LoVo (cell line): ENCODE data around the gene RO60.
"Not testable (repeated sequence)": the region's sequence is repeated elsewhere in the genome, so short reads cannot be mapped to it uniquely, and the experiment has no call there.

Source experiments
- DNase-seq: peaks from one replicate; pipeline ENCODE4 v3.0.0-alpha.2; 2016; ENCODE audit warnings: low spot score

Gene RO60

DNA sequence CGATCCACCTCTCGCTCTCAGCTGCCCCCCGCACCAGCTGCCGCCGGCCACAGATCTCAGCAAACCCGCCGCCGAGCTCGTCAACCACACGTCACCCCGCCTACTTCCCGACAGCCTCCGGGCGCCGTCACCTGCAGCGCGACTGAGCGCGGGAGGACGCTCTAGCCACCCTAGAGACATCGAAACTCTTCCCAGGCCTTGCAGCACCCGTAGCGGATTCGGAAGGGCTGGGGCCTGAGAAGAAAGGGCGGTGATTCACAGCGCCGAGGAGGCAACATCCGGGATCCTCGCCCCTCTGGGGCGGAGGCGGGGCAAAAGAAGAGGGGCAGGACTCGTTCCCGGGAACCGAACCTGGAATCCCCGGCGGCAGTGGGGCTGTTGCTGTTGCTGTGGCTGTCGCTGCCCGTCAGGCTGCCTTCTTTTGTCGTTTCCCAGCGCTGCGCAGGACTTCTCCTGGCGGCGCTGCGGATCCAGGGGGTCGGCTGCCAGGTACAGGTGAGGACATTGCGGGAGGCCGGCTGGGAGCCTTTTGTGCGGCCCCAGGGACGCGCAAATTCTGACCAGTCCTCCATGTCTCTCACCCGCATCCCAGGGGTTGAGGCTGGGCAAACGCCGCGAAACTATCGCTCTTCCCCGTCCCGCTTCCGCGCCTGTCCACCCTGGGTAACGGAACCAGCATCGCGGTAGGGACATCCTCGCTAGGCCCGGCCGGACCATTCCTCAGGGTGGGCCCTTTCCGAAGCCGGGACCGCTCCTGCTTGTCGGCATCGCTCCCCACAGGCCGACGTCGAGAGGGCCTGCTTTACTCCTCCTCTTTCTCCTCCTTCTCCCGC is at the start of gene RO60, which contains the start of gene UCHL5:
Gene RO60 (plus strand): TSS at position 331 of the 833 bp plus-strand sequence. CDS start 9,443 bp downstream, outside the sequence.
Gene UCHL5 (minus strand): TSS at position 79 of the 833 bp plus-strand sequence. CDS start 100 bp downstream, outside the sequence.
- peak; percentile 96 for DNase-seq

DNA sequence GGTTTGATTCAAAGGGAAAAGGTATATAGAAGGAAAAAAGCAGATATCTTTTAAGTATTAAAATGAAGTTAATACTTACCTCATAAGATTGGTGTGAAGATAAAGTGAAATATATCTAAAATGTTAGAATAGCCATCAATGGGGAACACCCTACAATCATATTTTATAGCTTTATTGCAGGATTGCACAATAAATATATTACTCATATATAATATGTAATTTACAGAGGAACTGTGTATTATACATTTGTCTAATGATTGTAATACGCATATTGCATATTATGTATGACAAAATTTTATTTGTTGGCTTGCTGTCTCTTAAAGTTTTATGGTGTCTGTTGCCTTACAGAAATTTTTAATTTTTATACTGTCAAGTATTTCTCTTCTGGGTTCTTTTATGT is 48.0 kb upstream of the RO60 start:
- no peak for DNase-seq

DNA sequence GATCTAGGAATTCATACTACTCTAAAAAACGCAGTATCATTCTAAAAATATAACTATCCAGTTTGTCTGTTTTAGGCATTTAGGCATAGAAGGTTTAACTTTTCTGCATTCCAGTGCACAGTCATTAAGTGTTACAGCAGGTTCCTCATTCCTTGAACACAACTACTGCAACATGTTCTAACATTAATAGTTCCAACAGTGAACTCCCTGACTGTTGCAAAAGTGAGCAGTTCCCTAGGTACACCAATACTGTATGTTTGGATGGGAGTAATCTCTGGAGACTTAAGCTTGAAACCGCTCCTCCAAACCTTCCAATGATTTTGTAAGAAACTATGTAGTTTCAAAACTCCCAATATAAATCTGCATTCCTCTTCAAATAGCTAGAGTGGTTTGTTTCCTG is 46.4 kb upstream of the RO60 start:
- DNase-seq: no peak

DNA sequence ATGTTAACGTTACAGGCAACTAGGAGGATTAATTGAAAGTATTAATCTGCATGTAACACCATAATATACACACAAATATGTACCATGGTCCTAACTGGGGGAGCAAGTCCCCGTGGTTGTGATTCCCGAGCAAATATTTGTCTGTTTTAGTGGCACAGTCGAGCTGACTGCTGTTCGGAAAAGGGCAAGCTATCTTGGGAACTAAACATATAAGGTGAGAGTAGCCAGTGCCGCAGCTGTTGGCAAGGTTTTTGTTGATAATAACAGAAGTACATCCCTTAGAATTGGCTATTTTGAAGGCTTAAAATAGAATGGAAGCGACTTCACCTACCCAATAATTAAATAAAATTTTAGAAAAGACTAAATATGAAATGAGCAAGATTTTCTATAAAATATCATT is 45.7 kb upstream of the RO60 start:
- DNase-seq: no peak

DNA sequence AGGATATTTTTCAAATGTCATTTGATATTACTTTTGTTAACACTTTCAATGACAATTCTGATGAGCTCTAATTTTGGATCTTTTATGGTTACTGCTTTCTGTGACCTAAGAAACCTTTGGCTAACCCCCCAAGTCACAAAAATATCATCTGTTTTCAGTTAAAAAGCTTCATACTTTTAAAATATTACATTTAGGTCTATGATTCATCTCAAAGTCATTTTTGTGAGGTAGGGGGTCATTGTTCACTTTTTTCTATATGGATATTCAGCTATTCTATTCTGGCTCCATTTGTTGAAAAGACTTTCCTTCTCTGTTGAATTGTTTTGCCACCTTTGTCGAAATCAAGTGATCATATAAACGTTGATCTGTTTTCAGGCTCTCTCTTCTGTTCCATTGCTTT is 45.0 kb upstream of the RO60 start:
- no peak for DNase-seq

DNA sequence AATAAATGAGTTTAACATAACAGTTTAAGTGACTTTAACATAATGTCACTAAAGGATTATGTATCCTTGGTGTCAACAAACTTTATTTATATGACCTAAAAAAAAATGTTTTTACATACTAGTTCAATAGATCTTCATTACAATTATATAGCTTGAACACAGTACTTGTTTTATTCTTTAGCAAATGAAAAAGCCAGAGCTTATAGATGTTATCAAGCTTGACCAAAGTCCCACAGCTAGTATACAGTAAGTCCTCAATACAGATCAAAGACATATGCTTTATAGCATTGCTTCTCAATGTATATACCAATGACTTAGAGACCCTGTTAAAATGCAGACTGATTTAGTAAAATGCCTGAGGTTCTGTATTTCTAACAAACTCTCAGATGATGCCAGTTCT is 42.6 kb upstream of the RO60 start:
- DNase-seq: no peak

DNA sequence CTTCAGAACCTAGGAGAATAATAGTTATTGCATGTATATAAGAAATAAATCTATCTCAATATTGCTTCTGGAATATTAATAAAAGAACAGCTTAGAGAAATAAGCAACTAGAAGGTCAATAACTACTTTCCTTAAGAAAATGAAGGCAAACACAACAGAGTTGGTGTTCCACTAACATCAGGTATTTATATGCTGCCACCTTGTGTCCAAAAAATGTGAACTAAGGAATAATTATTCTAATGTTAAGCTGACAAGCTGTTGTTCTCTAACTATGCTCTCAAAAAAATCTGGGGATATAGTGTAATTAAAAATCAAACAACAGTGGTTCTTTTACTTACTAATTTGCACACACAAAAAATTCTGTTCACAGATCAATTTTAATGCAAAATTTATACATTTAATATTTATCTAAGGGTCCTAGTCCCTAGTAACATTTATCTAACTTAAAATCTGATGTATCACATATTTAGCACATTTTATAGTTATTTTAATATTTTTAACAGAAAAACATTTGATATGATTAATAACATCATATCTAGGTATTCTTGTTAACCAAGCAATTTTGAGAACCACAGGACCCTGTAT is 39.9 kb upstream of the RO60 start:
- DNase-seq: peak; percentile 65

DNA sequence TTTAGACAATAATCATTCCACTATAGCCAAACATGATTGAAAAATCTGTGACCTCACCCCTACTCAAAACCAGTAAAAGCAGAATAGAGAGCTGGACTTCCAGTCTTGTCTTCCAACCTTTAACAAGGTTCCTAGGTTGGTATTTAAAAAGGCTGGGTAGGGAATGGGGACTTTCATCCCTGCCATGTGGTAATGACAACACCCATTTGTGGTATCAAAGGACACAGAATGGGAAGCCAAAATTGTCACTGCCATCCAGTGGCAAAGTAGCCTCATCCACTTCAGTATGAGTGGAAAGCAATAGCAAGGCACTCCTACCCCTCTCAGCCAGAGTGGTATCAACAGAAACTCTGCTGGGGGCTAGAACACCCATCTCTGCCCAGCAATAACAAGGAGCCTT is 34.2 kb upstream of the RO60 start:
- DNase-seq: no peak

DNA sequence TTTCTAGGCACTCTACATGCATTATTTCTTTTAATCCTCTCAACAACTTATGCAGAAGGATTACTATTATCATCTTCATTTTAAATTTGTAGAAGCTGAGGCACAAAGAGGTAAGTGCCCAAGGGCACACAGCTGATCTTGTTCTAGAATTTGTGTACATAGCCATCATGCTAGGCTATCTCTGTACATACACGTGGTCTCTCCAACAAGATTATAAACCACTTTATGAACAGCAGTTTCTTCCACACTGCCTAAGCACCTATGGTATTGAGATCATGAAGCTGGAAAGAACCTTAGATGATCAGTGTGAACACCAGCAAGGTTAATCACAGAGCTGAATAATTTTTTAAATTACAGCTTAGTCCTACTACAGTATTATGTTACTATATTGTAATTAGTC is 29.1 kb upstream of the RO60 start:
- DNase-seq: no peak

DNA sequence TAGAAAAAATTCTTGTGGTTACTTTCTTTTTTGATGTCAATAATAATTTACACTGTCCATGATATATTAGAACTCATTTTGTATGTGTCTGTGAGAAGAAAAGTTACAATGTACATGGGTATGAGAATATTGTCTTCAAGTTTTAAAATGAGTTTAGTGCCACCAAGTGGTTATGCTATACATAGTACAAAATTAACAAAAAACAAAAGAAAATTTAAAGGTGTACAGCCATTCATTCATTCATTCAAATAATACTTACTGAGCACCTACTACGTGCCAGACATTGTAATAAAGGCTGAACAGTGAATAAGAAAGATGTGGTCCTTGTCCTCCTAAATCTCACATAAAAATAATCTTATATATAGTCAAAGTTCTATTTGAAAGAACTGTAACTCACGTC is 28.0 kb upstream of the RO60 start:
- no peak for DNase-seq

DNA sequence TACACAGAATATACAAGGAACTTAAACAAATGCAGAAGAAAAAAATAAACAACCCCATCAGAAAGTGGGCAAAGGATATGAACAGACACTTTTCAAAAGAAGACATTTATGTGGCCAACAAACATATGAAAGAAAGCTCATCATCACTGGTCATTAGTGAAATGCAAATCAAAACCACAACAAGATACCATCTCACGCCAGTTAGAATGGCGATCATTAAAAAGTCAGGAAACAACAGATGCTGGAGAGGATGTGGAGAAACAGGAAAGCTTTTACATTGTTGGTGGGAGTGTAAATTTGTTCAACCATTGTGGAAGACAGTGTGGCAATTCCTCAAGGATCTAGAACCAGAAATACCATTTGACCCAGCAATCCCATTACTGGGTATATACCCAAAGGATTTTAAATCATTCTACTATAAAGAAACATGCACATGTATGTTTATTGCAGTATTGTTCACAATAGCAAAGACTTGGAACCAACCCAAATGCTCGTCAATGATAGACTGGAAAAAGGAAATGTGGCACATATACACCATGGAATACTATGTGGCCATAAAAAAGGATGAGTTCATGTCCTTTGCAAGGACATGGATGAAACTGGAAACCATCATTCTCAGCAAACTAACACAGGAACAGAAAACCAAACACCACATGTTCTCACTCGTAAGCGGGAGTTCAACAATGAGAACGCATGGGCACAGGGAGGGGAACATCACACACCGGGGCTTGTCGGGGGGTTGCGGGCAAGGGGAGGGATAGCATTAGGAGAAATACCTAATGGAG is 26.6 kb upstream of the RO60 start:
- DNase-seq: not testable (repeated sequence)

DNA sequence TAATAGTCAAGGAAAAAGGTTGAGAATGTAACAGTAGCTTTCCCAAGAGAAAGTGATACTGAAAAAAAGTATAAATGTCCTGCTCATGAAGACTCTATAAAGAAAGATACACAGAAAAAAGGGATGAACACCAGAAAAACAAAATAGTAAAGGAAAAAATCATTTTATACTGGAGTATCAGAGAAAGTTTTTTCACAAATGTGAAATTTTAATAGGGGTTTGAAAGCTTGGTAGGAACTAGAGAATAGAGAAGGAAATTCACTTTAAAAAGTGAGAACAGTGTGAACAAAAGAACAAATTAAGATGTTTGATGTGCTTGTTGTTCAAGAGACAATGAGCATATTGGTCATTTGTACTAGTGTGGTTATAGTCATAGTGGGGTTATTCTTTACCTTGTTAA is 25.8 kb upstream of the RO60 start:
- DNase-seq: no peak

DNA sequence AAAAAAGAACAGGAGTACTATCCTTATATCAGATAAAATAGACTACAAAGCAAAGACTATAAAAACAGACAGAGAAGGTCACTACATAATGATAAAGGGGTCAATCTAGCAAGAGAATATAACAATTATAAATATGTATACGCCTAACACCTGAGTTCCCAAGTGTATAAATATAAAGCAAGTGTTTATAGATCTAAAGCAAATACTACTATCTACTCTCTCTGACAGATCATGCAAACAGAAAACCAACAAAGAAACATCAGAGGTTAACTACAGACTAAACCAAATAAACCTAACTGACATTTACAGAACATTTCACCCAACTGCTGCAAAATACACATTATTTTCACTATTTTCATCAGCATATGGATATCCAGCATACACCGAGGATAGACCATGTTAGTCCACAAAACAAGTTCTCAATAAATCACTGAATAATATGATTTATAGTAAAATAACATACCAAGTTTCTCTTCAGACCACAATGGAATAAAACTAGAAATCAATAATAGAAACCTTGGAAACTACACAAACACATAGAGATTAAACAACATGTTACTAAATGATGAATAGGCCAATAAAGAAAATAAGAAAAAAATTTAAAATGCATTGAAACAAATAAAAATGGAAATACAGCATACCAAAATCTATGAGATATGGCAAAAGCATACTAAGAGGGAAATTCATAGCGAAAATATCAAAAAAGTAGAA is 22.9 kb upstream of the RO60 start:
- DNase-seq: no peak

DNA sequence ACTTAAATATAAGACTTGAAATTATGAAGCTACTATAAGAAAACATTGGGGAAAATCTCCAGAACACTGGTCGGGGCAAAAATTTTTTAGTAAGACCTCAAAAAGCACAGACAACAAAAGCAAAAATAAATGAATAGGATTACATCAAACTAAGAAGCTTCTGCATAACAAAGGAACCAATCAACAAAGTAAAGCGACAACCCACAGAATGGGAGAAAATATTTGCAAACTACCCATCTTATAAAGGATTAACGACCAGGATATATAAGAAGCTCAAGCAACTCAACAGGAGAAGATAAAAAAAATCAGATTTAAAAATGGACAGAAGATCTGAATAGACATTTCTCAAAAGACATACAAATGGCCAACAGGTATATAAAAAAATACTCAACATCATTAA is 19.4 kb upstream of the RO60 start:
- no peak for DNase-seq

DNA sequence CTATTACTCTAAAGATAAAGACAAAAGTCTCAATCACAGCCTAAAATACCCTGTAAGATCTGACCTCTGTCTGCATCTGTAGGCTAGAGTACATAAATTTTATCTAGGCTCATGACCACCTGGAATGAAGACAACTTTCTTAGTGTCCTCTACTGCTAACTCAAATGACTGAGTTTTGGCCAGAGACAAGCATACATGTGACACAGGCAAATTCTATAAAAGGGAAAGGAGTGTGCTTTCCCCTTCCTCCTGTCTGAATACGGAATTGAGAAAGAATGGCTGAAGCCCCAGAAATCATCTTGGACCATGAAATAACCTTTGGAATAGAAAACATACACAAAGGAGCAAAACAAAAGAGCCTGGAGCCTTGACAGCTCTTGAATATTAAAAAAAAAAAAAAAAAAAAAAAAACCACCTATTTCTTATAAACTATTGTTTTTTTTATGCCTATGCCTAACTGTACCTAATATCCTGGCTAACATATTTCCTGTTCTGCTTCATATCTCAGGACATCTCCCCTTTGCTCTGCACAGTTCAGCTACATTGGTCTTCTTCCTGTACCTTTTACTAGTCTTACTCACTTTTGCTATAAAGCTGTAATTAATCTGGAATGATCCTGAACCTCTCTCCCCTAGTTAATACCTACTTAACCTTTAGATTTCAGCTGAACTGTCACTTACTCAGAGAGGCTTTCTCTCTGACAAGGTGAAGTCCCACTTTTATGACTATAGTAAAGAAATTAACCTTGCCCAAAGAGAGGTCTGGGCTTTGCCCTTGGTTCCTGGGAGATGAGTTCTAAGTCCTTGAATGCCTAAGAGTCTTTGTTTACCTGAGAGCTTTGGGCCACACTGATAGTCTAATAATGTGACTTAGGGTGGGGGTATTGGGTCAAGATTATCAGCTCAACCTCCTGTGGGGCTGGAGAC is 16.4 kb upstream of the RO60 start:
- DNase-seq: no peak

DNA sequence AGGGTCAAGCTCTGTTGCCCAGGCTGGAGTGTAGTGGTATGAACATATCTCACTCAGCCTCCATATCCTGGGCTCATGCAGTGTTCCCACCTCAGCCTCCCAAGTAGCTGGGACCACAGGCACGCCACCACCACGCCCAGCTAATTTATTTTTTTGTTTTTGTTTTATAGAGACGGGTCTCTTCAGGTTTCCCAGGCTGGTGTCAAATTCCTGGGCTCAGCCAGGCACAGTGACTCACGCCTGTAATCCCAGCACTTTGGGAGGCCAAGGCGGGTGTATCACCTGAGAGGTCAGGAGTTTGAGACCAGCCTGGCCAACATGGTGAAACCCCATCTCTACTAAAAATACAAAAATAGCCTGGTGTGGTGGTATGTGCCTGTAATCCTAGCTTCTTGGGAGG is 10.5 kb upstream of the RO60 start:
- not testable (repeated sequence) for DNase-seq

DNA sequence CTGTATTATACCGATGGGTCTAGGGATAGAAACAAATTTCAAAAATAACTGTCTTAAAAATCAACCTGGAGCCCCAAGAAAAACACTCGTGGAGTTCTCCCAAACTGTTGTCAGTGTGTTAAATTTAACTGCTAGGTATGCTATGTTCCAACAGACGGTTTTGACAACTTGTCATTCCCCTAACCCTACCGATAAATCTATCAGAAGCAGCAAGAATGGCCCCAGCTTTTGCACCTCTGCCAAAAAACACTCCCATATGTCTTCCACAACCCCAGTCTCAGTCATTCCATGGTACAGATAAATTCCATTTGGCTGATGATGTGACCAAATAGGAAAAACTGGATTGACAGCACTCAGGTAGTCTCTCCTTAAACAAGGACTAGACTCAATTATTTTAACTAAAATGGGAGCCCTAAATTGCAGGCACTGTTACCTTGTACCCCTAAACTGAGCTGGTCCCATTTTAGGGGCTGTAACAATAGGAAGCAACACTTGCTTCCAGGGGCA is 5.2 kb upstream of the RO60 start:
- no peak for DNase-seq

DNA sequence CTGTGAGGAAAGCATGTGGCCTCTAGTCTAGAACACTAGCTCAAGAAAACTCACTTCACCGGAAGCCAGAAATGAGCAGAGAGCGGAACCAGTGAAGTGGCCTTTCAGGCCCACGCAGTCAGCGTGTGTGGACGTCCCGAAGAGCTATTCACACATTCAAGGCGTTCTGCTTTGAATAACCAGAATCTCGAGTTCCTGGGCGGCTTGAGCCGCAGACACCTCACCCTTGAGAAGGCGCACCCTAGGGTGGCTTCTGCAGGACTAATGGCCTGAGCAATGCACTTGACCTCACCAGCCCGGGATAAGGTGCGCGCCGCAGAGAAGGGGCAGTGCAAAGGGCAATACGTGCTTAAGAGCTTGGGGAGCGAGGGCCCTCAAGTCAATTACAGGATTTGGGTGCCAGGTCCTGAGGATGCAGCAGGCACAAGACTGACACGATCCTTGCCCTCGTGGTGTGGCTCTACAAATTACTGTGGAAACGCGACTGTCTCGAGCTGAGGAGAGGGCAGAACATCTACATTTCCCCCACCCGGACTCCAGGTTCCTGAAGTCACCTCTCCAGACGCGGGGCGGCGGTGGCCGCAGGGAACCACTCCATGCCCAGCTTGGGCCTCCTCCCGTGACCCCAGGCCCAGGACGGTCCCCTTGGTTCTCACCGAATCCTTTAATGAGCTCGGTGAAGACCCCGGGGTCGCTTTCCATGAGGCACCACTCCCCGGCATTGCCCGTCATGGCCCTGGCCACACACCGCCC is 707 bp upstream of the RO60 start:
- peak; percentile 28 for DNase-seq

DNA sequence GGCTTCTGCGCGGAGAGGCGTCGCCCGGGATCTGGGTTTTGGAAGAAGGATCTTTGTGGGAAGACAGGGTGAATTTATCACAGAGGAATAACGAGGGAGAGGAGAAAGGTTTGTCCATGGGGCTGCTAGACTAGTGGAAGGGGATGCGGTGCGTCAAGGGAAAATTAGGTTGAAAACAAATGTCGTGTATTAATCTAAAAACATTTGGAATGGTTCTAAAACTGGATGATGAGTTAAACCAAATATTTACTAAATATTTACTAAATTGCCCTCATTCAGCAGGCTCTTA is 647 bp downstream of the RO60 start:
- DNase-seq: no peak

DNA sequence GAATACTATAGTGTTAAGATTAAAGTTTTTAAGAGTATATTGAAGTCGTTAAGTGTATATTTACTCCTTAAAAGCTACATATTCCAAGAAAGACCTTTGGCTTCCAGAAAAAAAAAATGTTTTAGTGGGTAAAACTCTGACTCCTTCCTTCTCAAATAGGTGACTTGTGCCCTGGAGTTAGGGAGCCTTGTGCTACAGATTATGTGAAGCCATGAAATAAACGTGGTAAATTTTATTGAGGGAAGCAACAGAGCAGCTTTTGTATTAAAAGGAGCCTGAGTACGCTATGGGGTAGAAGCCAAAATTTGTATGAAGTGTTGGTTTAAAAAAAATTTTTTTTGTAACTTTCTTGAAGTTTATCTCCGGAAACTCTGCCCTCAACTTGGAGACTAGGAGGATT is 994 bp downstream of the RO60 start:
- no peak for DNase-seq
